H9 (cell line): Measurements from ENCODE around the gene TUG1. TPM values are rescaled to one million over a fixed set of nuclear protein-coding genes. Genes with fewer than 3 reads are reported as not detected.
A peak's percentile ranks its signal among the peaks of the same experiment; 100 is the strongest.

ENCODE experiments used
- DNase-seq: peaks from one replicate; pipeline ENCODE4 v3.0.0-alpha.2; 2017
- H2AFZ ChIP-seq: one replicate; pipeline ENCODE4 v1.6.1; 2013; ENCODE audit warnings: mild to moderate bottlenecking, low read length, control low read depth, moderate library complexity
- H2AK5ac ChIP-seq: 2 replicates; pipeline ENCODE4 v1.6.1; 2013; ENCODE audit warnings: low read length, control low read depth, mixed read lengths; ENCODE audit not compliant: insufficient read length
- H2BK120ac ChIP-seq: one replicate; pipeline ENCODE4 v1.6.1; 2013; ENCODE audit warnings: low read depth, mild to moderate bottlenecking, low read length, control low read depth, inconsistent platforms; ENCODE audit not compliant: poor library complexity, severe bottlenecking
- H2BK12ac ChIP-seq: 2 replicates; pipeline ENCODE4 v1.6.1; 2013; ENCODE audit warnings: low read length, control low read depth, mixed read lengths, low read depth; ENCODE audit not compliant: insufficient read length
- H2BK15ac ChIP-seq: 2 replicates; pipeline ENCODE4 v1.6.1; 2013; ENCODE audit warnings: low read depth, low read length, control low read depth
- H2BK20ac ChIP-seq: one replicate; pipeline ENCODE4 v1.6.1; 2013; ENCODE audit warnings: low read depth, mild to moderate bottlenecking, low read length, control low read depth, inconsistent platforms; ENCODE audit not compliant: poor library complexity, severe bottlenecking
- H2BK5ac ChIP-seq: 2 replicates; pipeline ENCODE4 v1.6.1; 2013; ENCODE audit warnings: low read length, control low read depth, mixed read lengths; ENCODE audit not compliant: insufficient read length
- H3K14ac ChIP-seq: 2 replicates; pipeline ENCODE4 v1.6.1; 2013; ENCODE audit warnings: low read length, control low read depth; ENCODE audit not compliant: insufficient read depth
- H3K18ac ChIP-seq: 2 replicates; pipeline ENCODE4 v1.6.1; 2013; ENCODE audit warnings: low read depth, mild to moderate bottlenecking, mixed read lengths, low read length, control low read depth; ENCODE audit not compliant: insufficient read length
- H3K23ac ChIP-seq: 2 replicates; pipeline ENCODE4 v1.6.1; 2013; ENCODE audit warnings: low read length, control low read depth, mixed read lengths, low read depth; ENCODE audit not compliant: insufficient read length
- H3K23me2 ChIP-seq: 2 replicates; pipeline ENCODE4 v1.6.1; 2013; ENCODE audit warnings: low read depth, mild to moderate bottlenecking, mixed read lengths, low read length, control low read depth; ENCODE audit not compliant: insufficient read length, poor library complexity, severe bottlenecking
- H3K27ac ChIP-seq: 2 replicates; pipeline ENCODE4 v1.5.1; 2013; ENCODE audit warnings: low read length, control low read depth, mixed read lengths, low read depth; ENCODE audit not compliant: insufficient read length
- H3K27me3 ChIP-seq: 2 replicates; pipeline ENCODE4 v1.6.1; 2013; ENCODE audit warnings: low read length, control low read depth, inconsistent platforms; ENCODE audit not compliant: insufficient read depth
- H3K4ac ChIP-seq: 2 replicates; pipeline ENCODE4 v1.6.1; 2013; ENCODE audit warnings: low read depth, mild to moderate bottlenecking, control low read depth, inconsistent platforms, low read length, moderate library complexity
- H3K4me1 ChIP-seq: 2 replicates; pipeline ENCODE4 v1.6.1; 2013; ENCODE audit warnings: low read length, control low read depth, inconsistent platforms; ENCODE audit not compliant: insufficient read depth
- H3K4me2 ChIP-seq: 2 replicates; pipeline ENCODE4 v1.6.1; 2013; ENCODE audit warnings: low read length, control low read depth, mixed read lengths; ENCODE audit not compliant: insufficient read length, insufficient read depth
- H3K56ac ChIP-seq: 2 replicates; pipeline ENCODE4 v1.6.1; 2013; ENCODE audit warnings: low read depth, mild to moderate bottlenecking, mixed read lengths, low read length, control low read depth; ENCODE audit not compliant: insufficient read length
- H3K79me1 ChIP-seq: 2 replicates; pipeline ENCODE4 v1.6.1; 2013; ENCODE audit warnings: low read depth, mild to moderate bottlenecking, moderate library complexity, low read length, control low read depth, inconsistent platforms; ENCODE audit not compliant: insufficient read depth, poor library complexity, severe bottlenecking
- H3K79me2 ChIP-seq: 2 replicates; pipeline ENCODE4 v1.6.1; 2013; ENCODE audit warnings: low read length, control low read depth, inconsistent platforms; ENCODE audit not compliant: insufficient read depth
- H3K9ac ChIP-seq: 2 replicates; pipeline ENCODE4 v1.6.1; 2013; ENCODE audit warnings: low read length, control low read depth, mixed read lengths; ENCODE audit not compliant: insufficient read length; ENCODE audit errors: extremely low read depth
- H3K9me3 ChIP-seq: one replicate; pipeline ENCODE4 v1.6.1; 2013; ENCODE audit warnings: low read depth, low read length, inconsistent platforms; ENCODE audit not compliant: control insufficient read depth
- H3T11ph ChIP-seq: one replicate; pipeline ENCODE4 v1.6.1; 2013; ENCODE audit warnings: mild to moderate bottlenecking, low read length, control low read depth, inconsistent platforms
- H4K20me1 ChIP-seq: one replicate; pipeline ENCODE4 v1.6.1; 2013; ENCODE audit not compliant: control insufficient read depth, insufficient read length, insufficient read depth
- H4K5ac ChIP-seq: 2 replicates; pipeline ENCODE4 v1.6.1; 2013; ENCODE audit warnings: low read depth, mild to moderate bottlenecking, mixed read lengths, low read length, control low read depth; ENCODE audit not compliant: insufficient read length
- H4K8ac ChIP-seq: replicated peaks from 2 replicates; pipeline ENCODE4 v1.6.1; 2013; ENCODE audit warnings: low read length, control low read depth, mixed read lengths, low read depth; ENCODE audit not compliant: insufficient read length
- H4K91ac ChIP-seq: 2 replicates; pipeline ENCODE4 v1.6.1; 2013; ENCODE audit warnings: low read depth, mild to moderate bottlenecking, moderate library complexity, mixed read lengths, low read length, control low read depth; ENCODE audit not compliant: insufficient read length
- H3K27ac Mint-ChIP-seq, 3 experiments: 2 replicates in 2 of 3; 3 replicates in 1 of 3; pipeline ENCODE4 v1.8.0; 2020 to 2021; ENCODE audit warnings: mixed read lengths in 3 of 3, mild to moderate bottlenecking in 1 of 3, moderate library complexity in 1 of 3
- H3K27me3 Mint-ChIP-seq: 2 replicates; pipeline ENCODE4 v1.8.0; 2021; ENCODE audit warnings: low read depth, mild to moderate bottlenecking, moderate library complexity, mixed read lengths
- H3K36me3 Mint-ChIP-seq, 3 experiments: 2 replicates in 2 of 3; 3 replicates in 1 of 3; pipeline ENCODE4 v1.8.0; 2020 to 2021; ENCODE audit warnings: low read depth in 3 of 3, mixed read lengths in 3 of 3; ENCODE audit not compliant: insufficient read depth in 1 of 3
- H3K4me1 Mint-ChIP-seq, 2 experiments: 2 replicates each; pipeline ENCODE4 v1.8.0; 2020; ENCODE audit warnings: mixed read lengths in 2 of 2
- H3K4me3 Mint-ChIP-seq, 2 experiments: 2 replicates in 1 of 2; 3 replicates in 1 of 2; pipeline ENCODE4 v1.8.0; 2020 to 2021; ENCODE audit warnings: mild to moderate bottlenecking in 2 of 2, mixed read lengths in 2 of 2, moderate library complexity in 1 of 2
- H3K9me3 Mint-ChIP-seq, 2 experiments: 2 replicates in 1 of 2; 3 replicates in 1 of 2; pipeline ENCODE4 v1.8.0; 2020; ENCODE audit warnings: mild to moderate bottlenecking in 2 of 2, mixed read lengths in 2 of 2, moderate library complexity in 1 of 2
- WGBS: extraction: QIAGEN DNeasy Blood & Tissue Kit; methylation state at CpG from one replicate; pipeline ENCODE4 v1.1.7; 2013; ENCODE audit warnings: missing lambda C conversion rate, low lambda C conversion rate, mixed read lengths; ENCODE audit not compliant: insufficient read length; ENCODE audit errors: extremely low coverage; 5-methylcytosine and 5-hydroxymethylcytosine counted together
- total RNA-seq: library from RNA; stranded (reverse); gene quantifications from 2 replicates; pipeline ENCODE4 v1.2.1, GENCODE V29; 2021
- TF ChIP-seq, protein P1 (sequence below): fragments of 200-600 bp; sonication (generic); conservative IDR thresholded peaks from 3 replicates; pipeline ENCODE4 v1.8.0; 2021; ENCODE audit warnings: antibody characterized with exemption, mild to moderate bottlenecking

Gene TUG1
- total RNA-seq, 1 experiment from 2014 or later = 99.6 TPM

DNA sequence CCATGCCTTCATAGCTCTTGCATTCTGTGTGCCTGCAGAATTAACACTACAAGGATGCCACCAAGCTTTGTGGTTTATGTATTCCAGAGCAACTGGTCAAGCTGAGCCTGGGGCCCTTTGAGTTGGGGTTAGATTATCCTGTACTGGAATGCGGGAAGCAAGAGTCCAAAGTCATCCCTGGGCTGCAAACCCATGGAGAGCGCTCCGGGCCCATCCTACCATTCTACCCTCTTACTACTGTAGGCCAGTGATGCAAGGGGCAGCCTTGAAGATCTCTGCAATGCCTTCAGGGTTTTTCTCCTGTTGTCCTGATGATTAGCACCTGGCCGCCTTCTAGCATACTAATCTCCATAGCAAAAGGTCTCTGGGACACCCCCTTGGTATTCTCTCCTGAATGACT is 51.3 kb downstream of the TUG1 start:
- no CpG with 5 or more reads among the region's 4 CpGs for WGBS
- H2BK15ac ChIP-seq = no peak overlapping the region
- TF ChIP-seq, protein P1, sequence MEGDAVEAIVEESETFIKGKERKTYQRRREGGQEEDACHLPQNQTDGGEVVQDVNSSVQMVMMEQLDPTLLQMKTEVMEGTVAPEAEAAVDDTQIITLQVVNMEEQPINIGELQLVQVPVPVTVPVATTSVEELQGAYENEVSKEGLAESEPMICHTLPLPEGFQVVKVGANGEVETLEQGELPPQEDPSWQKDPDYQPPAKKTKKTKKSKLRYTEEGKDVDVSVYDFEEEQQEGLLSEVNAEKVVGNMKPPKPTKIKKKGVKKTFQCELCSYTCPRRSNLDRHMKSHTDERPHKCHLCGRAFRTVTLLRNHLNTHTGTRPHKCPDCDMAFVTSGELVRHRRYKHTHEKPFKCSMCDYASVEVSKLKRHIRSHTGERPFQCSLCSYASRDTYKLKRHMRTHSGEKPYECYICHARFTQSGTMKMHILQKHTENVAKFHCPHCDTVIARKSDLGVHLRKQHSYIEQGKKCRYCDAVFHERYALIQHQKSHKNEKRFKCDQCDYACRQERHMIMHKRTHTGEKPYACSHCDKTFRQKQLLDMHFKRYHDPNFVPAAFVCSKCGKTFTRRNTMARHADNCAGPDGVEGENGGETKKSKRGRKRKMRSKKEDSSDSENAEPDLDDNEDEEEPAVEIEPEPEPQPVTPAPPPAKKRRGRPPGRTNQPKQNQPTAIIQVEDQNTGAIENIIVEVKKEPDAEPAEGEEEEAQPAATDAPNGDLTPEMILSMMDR = no peak
- Mint-ChIP-seq H3K36me3 (peaks cover 0 to 7% (median under 1%) of the 10 kb centered on the region in 3 experiments; a peak in 3 of 7 replicates), H3K9me3 (peaks cover 11 to 14% of the 10 kb centered on the region in 2 experiments; a peak in 4 of 5 replicates), H3K27ac (peak overlapping the region in 2 of 3 experiments; percentile 61 to 92; a peak in 2 of 7 replicates), H3K4me1 (peaks cover 12 to 14% of the 10 kb centered on the region in 2 experiments), H3K4me3 (no peak overlapping the region), H3K27me3 (no peaks in the 10 kb centered on the region)
- H3T11ph ChIP-seq = no peak overlapping the region
- no peak overlapping the region for H3K9ac ChIP-seq
- no peak overlapping the region for H4K5ac ChIP-seq
- H2BK12ac ChIP-seq = no peak overlapping the region
- no peak overlapping the region for H2BK120ac ChIP-seq
- H4K20me1 ChIP-seq = no peaks in the 10 kb centered on the region
- no peak overlapping the region for H2BK20ac ChIP-seq
- no peak overlapping the region for H3K18ac ChIP-seq
- peak; percentile 74 for DNase-seq
- H3K4me1 ChIP-seq = peaks cover 2% of the 10 kb centered on the region; the same call in 1 of the 2 replicates
- H3K14ac ChIP-seq = no peak overlapping the region
- no peak overlapping the region for H3K4ac ChIP-seq
- no peak overlapping the region for H3K27ac ChIP-seq
- no peak overlapping the region for H2BK5ac ChIP-seq
- H3K79me2 ChIP-seq = no peaks in the 10 kb centered on the region
- no peak overlapping the region for H4K91ac ChIP-seq
- H4K8ac ChIP-seq = no peak overlapping the region
- no peaks in the 10 kb centered on the region for H3K9me3 ChIP-seq
- H3K79me1 ChIP-seq = no peaks in the 10 kb centered on the region
- H3K27me3 ChIP-seq = no peaks in the 10 kb centered on the region
- H3K56ac ChIP-seq = no peak overlapping the region
- no peak overlapping the region for H2AFZ ChIP-seq
- no peak overlapping the region for H3K4me2 ChIP-seq
- no peak overlapping the region for H2AK5ac ChIP-seq
- no peak overlapping the region for H3K23ac ChIP-seq
- no peaks in the 10 kb centered on the region for H3K23me2 ChIP-seq
